Measurements from ENCODE around the gene OLIG1.

DNA sequence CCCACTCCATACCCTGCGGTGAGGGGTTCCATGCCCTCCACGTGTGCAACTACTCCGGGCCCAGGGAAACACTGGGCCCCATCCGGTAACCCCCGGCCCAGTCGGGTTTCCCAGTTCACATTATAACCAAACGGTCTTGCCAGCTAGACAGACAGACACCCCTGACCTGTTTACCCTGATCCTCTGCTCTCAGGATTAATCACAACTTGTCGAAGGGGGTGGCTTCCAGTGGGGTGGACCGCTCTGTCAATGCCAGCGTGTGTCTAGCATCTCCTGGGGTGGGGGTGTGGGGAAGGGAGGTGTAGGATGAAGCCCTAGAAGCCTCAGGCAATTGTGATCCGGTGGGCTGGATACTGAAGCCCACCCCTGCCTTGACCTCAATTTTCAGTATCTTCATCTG lies 48.8 kb upstream of the OLIG1 start:
- TF ChIP-seq, protein P1, sequence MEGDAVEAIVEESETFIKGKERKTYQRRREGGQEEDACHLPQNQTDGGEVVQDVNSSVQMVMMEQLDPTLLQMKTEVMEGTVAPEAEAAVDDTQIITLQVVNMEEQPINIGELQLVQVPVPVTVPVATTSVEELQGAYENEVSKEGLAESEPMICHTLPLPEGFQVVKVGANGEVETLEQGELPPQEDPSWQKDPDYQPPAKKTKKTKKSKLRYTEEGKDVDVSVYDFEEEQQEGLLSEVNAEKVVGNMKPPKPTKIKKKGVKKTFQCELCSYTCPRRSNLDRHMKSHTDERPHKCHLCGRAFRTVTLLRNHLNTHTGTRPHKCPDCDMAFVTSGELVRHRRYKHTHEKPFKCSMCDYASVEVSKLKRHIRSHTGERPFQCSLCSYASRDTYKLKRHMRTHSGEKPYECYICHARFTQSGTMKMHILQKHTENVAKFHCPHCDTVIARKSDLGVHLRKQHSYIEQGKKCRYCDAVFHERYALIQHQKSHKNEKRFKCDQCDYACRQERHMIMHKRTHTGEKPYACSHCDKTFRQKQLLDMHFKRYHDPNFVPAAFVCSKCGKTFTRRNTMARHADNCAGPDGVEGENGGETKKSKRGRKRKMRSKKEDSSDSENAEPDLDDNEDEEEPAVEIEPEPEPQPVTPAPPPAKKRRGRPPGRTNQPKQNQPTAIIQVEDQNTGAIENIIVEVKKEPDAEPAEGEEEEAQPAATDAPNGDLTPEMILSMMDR (IDR thresholded peaks at IDR 0.05 in 8 of 11, conservative IDR thresholded peaks at IDR 0.05 in 3 of 11): no peak
- TF ChIP-seq POLR2AphosphoS5 (IDR thresholded peaks at IDR 0.05) (no peak), POLR2A (IDR thresholded peaks at IDR 0.05) (no peak)

All from spleen (tissue), 7 donors.